H9 (cell line): ENCODE measurements around the gene CCNT1. TPM values are rescaled to one million over a fixed set of nuclear protein-coding genes. Genes with fewer than 3 reads are reported as not detected.
"Not testable (repeated sequence)": the region's sequence is repeated elsewhere in the genome, so short reads cannot be mapped to it uniquely, and the experiment has no call there.

Source experiments
- DNase-seq: peaks from one replicate; pipeline ENCODE4 v3.0.0-alpha.2; 2017
- H2AFZ ChIP-seq: one replicate; pipeline ENCODE4 v1.6.1; 2013; ENCODE audit warnings: mild to moderate bottlenecking, low read length, control low read depth, moderate library complexity
- H2AK5ac ChIP-seq: 2 replicates; pipeline ENCODE4 v1.6.1; 2013; ENCODE audit warnings: low read length, control low read depth, mixed read lengths; ENCODE audit not compliant: insufficient read length
- H2BK120ac ChIP-seq: one replicate; pipeline ENCODE4 v1.6.1; 2013; ENCODE audit warnings: low read depth, mild to moderate bottlenecking, low read length, control low read depth, inconsistent platforms; ENCODE audit not compliant: poor library complexity, severe bottlenecking
- H2BK12ac ChIP-seq: 2 replicates; pipeline ENCODE4 v1.6.1; 2013; ENCODE audit warnings: low read length, control low read depth, mixed read lengths, low read depth; ENCODE audit not compliant: insufficient read length
- H2BK15ac ChIP-seq: 2 replicates; pipeline ENCODE4 v1.6.1; 2013; ENCODE audit warnings: low read depth, low read length, control low read depth
- H2BK20ac ChIP-seq: one replicate; pipeline ENCODE4 v1.6.1; 2013; ENCODE audit warnings: low read depth, mild to moderate bottlenecking, low read length, control low read depth, inconsistent platforms; ENCODE audit not compliant: poor library complexity, severe bottlenecking
- H2BK5ac ChIP-seq: 2 replicates; pipeline ENCODE4 v1.6.1; 2013; ENCODE audit warnings: low read length, control low read depth, mixed read lengths; ENCODE audit not compliant: insufficient read length
- H3K14ac ChIP-seq: 2 replicates; pipeline ENCODE4 v1.6.1; 2013; ENCODE audit warnings: low read length, control low read depth; ENCODE audit not compliant: insufficient read depth
- H3K18ac ChIP-seq: 2 replicates; pipeline ENCODE4 v1.6.1; 2013; ENCODE audit warnings: low read depth, mild to moderate bottlenecking, mixed read lengths, low read length, control low read depth; ENCODE audit not compliant: insufficient read length
- H3K23ac ChIP-seq: 2 replicates; pipeline ENCODE4 v1.6.1; 2013; ENCODE audit warnings: low read length, control low read depth, mixed read lengths, low read depth; ENCODE audit not compliant: insufficient read length
- H3K23me2 ChIP-seq: 2 replicates; pipeline ENCODE4 v1.6.1; 2013; ENCODE audit warnings: low read depth, mild to moderate bottlenecking, mixed read lengths, low read length, control low read depth; ENCODE audit not compliant: insufficient read length, poor library complexity, severe bottlenecking
- H3K27ac ChIP-seq: 2 replicates; pipeline ENCODE4 v1.5.1; 2013; ENCODE audit warnings: low read length, control low read depth, mixed read lengths, low read depth; ENCODE audit not compliant: insufficient read length
- H3K27me3 ChIP-seq: 2 replicates; pipeline ENCODE4 v1.6.1; 2013; ENCODE audit warnings: low read length, control low read depth, inconsistent platforms; ENCODE audit not compliant: insufficient read depth
- H3K4ac ChIP-seq: 2 replicates; pipeline ENCODE4 v1.6.1; 2013; ENCODE audit warnings: low read depth, mild to moderate bottlenecking, control low read depth, inconsistent platforms, low read length, moderate library complexity
- H3K4me1 ChIP-seq: 2 replicates; pipeline ENCODE4 v1.6.1; 2013; ENCODE audit warnings: low read length, control low read depth, inconsistent platforms; ENCODE audit not compliant: insufficient read depth
- H3K4me2 ChIP-seq: 2 replicates; pipeline ENCODE4 v1.6.1; 2013; ENCODE audit warnings: low read length, control low read depth, mixed read lengths; ENCODE audit not compliant: insufficient read length, insufficient read depth
- H3K56ac ChIP-seq: 2 replicates; pipeline ENCODE4 v1.6.1; 2013; ENCODE audit warnings: low read depth, mild to moderate bottlenecking, mixed read lengths, low read length, control low read depth; ENCODE audit not compliant: insufficient read length
- H3K79me1 ChIP-seq: 2 replicates; pipeline ENCODE4 v1.6.1; 2013; ENCODE audit warnings: low read depth, mild to moderate bottlenecking, moderate library complexity, low read length, control low read depth, inconsistent platforms; ENCODE audit not compliant: insufficient read depth, poor library complexity, severe bottlenecking
- H3K79me2 ChIP-seq: 2 replicates; pipeline ENCODE4 v1.6.1; 2013; ENCODE audit warnings: low read length, control low read depth, inconsistent platforms; ENCODE audit not compliant: insufficient read depth
- H3K9ac ChIP-seq: 2 replicates; pipeline ENCODE4 v1.6.1; 2013; ENCODE audit warnings: low read length, control low read depth, mixed read lengths; ENCODE audit not compliant: insufficient read length; ENCODE audit errors: extremely low read depth
- H3K9me3 ChIP-seq: one replicate; pipeline ENCODE4 v1.6.1; 2013; ENCODE audit warnings: low read depth, low read length, inconsistent platforms; ENCODE audit not compliant: control insufficient read depth
- H3T11ph ChIP-seq: one replicate; pipeline ENCODE4 v1.6.1; 2013; ENCODE audit warnings: mild to moderate bottlenecking, low read length, control low read depth, inconsistent platforms
- H4K20me1 ChIP-seq: one replicate; pipeline ENCODE4 v1.6.1; 2013; ENCODE audit not compliant: control insufficient read depth, insufficient read length, insufficient read depth
- H4K5ac ChIP-seq: 2 replicates; pipeline ENCODE4 v1.6.1; 2013; ENCODE audit warnings: low read depth, mild to moderate bottlenecking, mixed read lengths, low read length, control low read depth; ENCODE audit not compliant: insufficient read length
- H4K8ac ChIP-seq: replicated peaks from 2 replicates; pipeline ENCODE4 v1.6.1; 2013; ENCODE audit warnings: low read length, control low read depth, mixed read lengths, low read depth; ENCODE audit not compliant: insufficient read length
- H4K91ac ChIP-seq: 2 replicates; pipeline ENCODE4 v1.6.1; 2013; ENCODE audit warnings: low read depth, mild to moderate bottlenecking, moderate library complexity, mixed read lengths, low read length, control low read depth; ENCODE audit not compliant: insufficient read length
- H3K27ac Mint-ChIP-seq, 3 experiments: 2 replicates in 2 of 3; 3 replicates in 1 of 3; pipeline ENCODE4 v1.8.0; 2020 to 2021; ENCODE audit warnings: mixed read lengths in 3 of 3, mild to moderate bottlenecking in 1 of 3, moderate library complexity in 1 of 3
- H3K27me3 Mint-ChIP-seq: 2 replicates; pipeline ENCODE4 v1.8.0; 2021; ENCODE audit warnings: low read depth, mild to moderate bottlenecking, moderate library complexity, mixed read lengths
- H3K36me3 Mint-ChIP-seq, 3 experiments: 2 replicates in 2 of 3; 3 replicates in 1 of 3; pipeline ENCODE4 v1.8.0; 2020 to 2021; ENCODE audit warnings: low read depth in 3 of 3, mixed read lengths in 3 of 3; ENCODE audit not compliant: insufficient read depth in 1 of 3
- H3K4me1 Mint-ChIP-seq, 2 experiments: 2 replicates each; pipeline ENCODE4 v1.8.0; 2020; ENCODE audit warnings: mixed read lengths in 2 of 2
- H3K4me3 Mint-ChIP-seq, 2 experiments: 2 replicates in 1 of 2; 3 replicates in 1 of 2; pipeline ENCODE4 v1.8.0; 2020 to 2021; ENCODE audit warnings: mild to moderate bottlenecking in 2 of 2, mixed read lengths in 2 of 2, moderate library complexity in 1 of 2
- H3K9me3 Mint-ChIP-seq, 2 experiments: 2 replicates in 1 of 2; 3 replicates in 1 of 2; pipeline ENCODE4 v1.8.0; 2020; ENCODE audit warnings: mild to moderate bottlenecking in 2 of 2, mixed read lengths in 2 of 2, moderate library complexity in 1 of 2
- WGBS: extraction: QIAGEN DNeasy Blood & Tissue Kit; methylation state at CpG from one replicate; pipeline ENCODE4 v1.1.7; 2013; ENCODE audit warnings: missing lambda C conversion rate, low lambda C conversion rate, mixed read lengths; ENCODE audit not compliant: insufficient read length; ENCODE audit errors: extremely low coverage; 5-methylcytosine and 5-hydroxymethylcytosine counted together
- total RNA-seq: library from RNA; stranded (reverse); gene quantifications from 2 replicates; pipeline ENCODE4 v1.2.1, GENCODE V29; 2021

Gene CCNT1
- total RNA-seq, 1 experiment from 2014 or later = 53.1 TPM

- H4K8ac ChIP-seq, H2BK120ac ChIP-seq, H4K91ac ChIP-seq, H3K4ac ChIP-seq, H3K9me3 ChIP-seq, H2BK12ac ChIP-seq, H2AFZ ChIP-seq, H3K4me1 ChIP-seq, H3K9ac ChIP-seq, H3K4me3 Mint-ChIP-seq, H3K23ac ChIP-seq, H3K27ac Mint-ChIP-seq, H2BK15ac ChIP-seq, H3K27me3 Mint-ChIP-seq, H3K27ac ChIP-seq, H3K4me2 ChIP-seq, H2AK5ac ChIP-seq, H2BK20ac ChIP-seq, DNase-seq, H3T11ph ChIP-seq, H3K18ac ChIP-seq, H3K79me1 ChIP-seq, H3K4me1 Mint-ChIP-seq, H3K56ac ChIP-seq, H3K79me2 ChIP-seq, H4K20me1 ChIP-seq, H2BK5ac ChIP-seq, H3K23me2 ChIP-seq, H3K14ac ChIP-seq, H4K5ac ChIP-seq, H3K27me3 ChIP-seq: not testable (repeated sequence)
- H3K9me3 Mint-ChIP-seq = peaks cover 25% of the 10 kb centered on the region in 2 experiments
- H3K36me3 Mint-ChIP-seq = peaks cover 15 to 18% (median 16%) of the 10 kb centered on the region in 3 experiments
- no CpG with 5 or more reads among the region's 2 CpGs for WGBS
Measured at GRCh38 chr12:48720171-48720570, 3.7 kb upstream of the CCNT1 start.

- peaks cover 12% of the 10 kb centered on the region; the same call in 1 of the 2 replicates for H3K79me2 ChIP-seq
- H3K27ac ChIP-seq, H3K23ac ChIP-seq, H3K4me2 ChIP-seq, H2AFZ ChIP-seq, H4K20me1 ChIP-seq, H3K27me3 Mint-ChIP-seq, H2BK15ac ChIP-seq, H3K79me1 ChIP-seq, H2BK20ac ChIP-seq, H3K18ac ChIP-seq, H4K91ac ChIP-seq, H2BK120ac ChIP-seq, H3K4ac ChIP-seq, H4K8ac ChIP-seq, H3K56ac ChIP-seq, H3K14ac ChIP-seq, H3K4me3 Mint-ChIP-seq, H3K23me2 ChIP-seq, H2BK12ac ChIP-seq, H3K4me1 ChIP-seq, H3K9ac ChIP-seq, H3K27ac Mint-ChIP-seq, H2BK5ac ChIP-seq, DNase-seq, H3K27me3 ChIP-seq, H4K5ac ChIP-seq, H2AK5ac ChIP-seq, H3K9me3 ChIP-seq, H3T11ph ChIP-seq: not testable (repeated sequence)
- Mint-ChIP-seq H3K4me1 (peaks cover 9 to 11% of the 10 kb centered on the region in 2 experiments), H3K9me3 (peaks cover 25% of the 10 kb centered on the region in 2 experiments), H3K36me3 (peaks cover 22 to 29% (median 28%) of the 10 kb centered on the region in 3 experiments)
- no CpG with 5 or more reads among the region's 4 CpGs for WGBS
Measured at GRCh38 chr12:48719002-48719401, 2.5 kb upstream of the CCNT1 start.
